ENCODE measurements around the gene LETM1. TPM values are rescaled to one million over a fixed set of nuclear protein-coding genes. Genes with fewer than 3 reads are reported as not detected.

Gene LETM1
- total and polyA plus RNA-seq, 4 donors, result 12.2 to 46.9 (median 24.1) TPM

DNA sequence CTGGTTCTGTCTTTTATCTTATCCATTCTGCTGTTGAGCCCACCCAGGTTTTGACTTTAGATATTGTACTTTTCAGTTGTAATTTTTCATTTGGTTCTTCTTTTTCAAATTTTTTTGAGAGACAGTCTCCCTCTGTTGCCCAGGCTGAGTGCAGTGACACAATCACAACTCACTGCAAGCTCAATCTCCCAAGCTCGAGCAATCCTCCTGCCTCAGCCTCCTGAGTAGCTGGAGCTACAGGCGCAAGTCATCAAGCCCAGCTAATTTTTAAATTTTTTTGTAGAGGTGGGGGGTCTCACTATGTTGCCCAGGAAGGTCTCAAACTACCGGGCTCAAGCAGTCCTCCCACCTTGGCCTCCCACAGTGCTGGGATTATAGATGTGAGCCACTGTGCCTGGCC is 25.7 kb downstream of the LETM1 start (continued):
- TF ChIP-seq, protein P1, sequence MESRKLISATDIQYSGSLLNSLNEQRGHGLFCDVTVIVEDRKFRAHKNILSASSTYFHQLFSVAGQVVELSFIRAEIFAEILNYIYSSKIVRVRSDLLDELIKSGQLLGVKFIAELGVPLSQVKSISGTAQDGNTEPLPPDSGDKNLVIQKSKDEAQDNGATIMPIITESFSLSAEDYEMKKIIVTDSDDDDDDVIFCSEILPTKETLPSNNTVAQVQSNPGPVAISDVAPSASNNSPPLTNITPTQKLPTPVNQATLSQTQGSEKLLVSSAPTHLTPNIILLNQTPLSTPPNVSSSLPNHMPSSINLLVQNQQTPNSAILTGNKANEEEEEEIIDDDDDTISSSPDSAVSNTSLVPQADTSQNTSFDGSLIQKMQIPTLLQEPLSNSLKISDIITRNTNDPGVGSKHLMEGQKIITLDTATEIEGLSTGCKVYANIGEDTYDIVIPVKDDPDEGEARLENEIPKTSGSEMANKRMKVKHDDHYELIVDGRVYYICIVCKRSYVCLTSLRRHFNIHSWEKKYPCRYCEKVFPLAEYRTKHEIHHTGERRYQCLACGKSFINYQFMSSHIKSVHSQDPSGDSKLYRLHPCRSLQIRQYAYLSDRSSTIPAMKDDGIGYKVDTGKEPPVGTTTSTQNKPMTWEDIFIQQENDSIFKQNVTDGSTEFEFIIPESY (IDR thresholded peaks at IDR 0.05), result no peak

DNA sequence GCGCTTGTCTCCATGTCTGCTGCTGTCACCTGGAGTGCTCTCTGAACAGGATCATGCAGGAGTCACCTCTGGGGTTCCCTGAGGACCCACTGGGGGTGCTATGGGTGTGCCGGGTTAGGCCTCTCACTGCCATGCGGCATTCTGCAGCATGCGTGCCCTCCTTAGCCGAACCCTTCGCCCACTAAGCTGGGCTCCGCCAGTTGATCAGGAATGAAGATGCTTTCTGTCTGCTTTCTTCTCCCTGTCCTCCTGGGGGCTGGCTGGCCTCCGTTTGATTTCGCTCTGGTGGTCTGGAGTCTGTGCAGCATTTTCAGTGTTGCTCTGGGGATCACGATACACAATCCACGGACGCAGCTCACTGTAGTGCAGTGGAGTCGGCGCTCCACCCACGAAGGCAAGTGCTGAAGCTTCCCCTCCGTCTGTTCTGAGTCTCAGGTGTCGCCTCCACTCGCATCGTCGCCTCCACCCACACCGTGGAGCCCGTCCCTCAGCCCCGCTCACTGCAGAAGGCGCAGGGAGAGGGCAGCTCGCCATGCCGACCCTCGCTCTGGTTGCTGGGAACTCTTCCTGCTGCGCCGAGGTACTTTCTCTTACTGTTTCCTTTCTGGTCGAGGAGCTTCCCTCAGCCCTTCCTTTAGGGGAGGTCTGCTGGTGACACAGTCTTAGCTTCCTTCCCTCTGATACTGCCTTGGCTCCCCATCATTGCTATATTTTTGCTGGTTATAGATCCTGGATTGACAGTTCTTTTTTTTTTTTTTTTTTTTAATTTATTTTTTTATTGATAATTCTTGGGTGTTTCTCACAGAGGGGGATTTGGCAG is 29.2 kb downstream of the LETM1 start:
- DNase-seq (ENCODE audit: low spot score), result no peak
- Histone ChIP-seq H3K27me3 (ENCODE audit: control insufficient read depth in 4 of 4, insufficient read depth in 4 of 4, low read length in 3 of 4) (no peaks in the 10 kb centered on the region), H3K4me1 (ENCODE audit: control insufficient read depth in 4 of 4, insufficient read depth in 4 of 4, low read length in 3 of 4) (no peaks in the 10 kb centered on the region), H3K36me3 (ENCODE audit: control insufficient read depth in 4 of 4, insufficient read depth in 3 of 4, low read depth in 1 of 4, low read length in 3 of 4) (peaks cover 12 to 63% (median 31%) of the 10 kb centered on the region in 4 donors), H3K9ac (ENCODE audit: low read depth in 1 of 2, low read length in 2 of 2) (no peak overlapping the region), H3K9me3 (ENCODE audit: control insufficient read depth in 4 of 4, low read length in 3 of 4) (no peaks in the 10 kb centered on the region), H3K27ac (ENCODE audit: low read depth in 1 of 2, low read length in 2 of 2) (no peak overlapping the region), H3K4me3 (ENCODE audit: low read depth in 1 of 3, low read length in 3 of 3) (no peak overlapping the region)
- TF ChIP-seq FOXA1 (IDR thresholded peaks at IDR 0.05) (no peak), HNF4G (IDR thresholded peaks at IDR 0.05) (no peak), NR2F2 (IDR thresholded peaks at IDR 0.05) (no peak), YY1 (IDR thresholded peaks at IDR 0.05) (no peak), TAF1 (conservative IDR thresholded peaks at IDR 0.05) (no peak), JUND (IDR thresholded peaks at IDR 0.05) (no peak), RXRA (IDR thresholded peaks at IDR 0.05) (no peak), RAD21 (IDR thresholded peaks at IDR 0.05) (no peak), SP1 (IDR thresholded peaks at IDR 0.05) (no peak), HNF4A (conservative IDR thresholded peaks at IDR 0.05) (no peak)
- TF ChIP-seq, protein P2, sequence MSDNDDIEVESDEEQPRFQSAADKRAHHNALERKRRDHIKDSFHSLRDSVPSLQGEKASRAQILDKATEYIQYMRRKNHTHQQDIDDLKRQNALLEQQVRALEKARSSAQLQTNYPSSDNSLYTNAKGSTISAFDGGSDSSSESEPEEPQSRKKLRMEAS (IDR thresholded peaks at IDR 0.05), result no peak
- TF ChIP-seq, protein P1 (IDR thresholded peaks at IDR 0.05), result no peak
- TF ChIP-seq, protein P3, sequence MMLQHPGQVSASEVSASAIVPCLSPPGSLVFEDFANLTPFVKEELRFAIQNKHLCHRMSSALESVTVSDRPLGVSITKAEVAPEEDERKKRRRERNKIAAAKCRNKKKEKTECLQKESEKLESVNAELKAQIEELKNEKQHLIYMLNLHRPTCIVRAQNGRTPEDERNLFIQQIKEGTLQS (IDR thresholded peaks at IDR 0.05), result no peak
- TF ChIP-seq, protein P4, sequence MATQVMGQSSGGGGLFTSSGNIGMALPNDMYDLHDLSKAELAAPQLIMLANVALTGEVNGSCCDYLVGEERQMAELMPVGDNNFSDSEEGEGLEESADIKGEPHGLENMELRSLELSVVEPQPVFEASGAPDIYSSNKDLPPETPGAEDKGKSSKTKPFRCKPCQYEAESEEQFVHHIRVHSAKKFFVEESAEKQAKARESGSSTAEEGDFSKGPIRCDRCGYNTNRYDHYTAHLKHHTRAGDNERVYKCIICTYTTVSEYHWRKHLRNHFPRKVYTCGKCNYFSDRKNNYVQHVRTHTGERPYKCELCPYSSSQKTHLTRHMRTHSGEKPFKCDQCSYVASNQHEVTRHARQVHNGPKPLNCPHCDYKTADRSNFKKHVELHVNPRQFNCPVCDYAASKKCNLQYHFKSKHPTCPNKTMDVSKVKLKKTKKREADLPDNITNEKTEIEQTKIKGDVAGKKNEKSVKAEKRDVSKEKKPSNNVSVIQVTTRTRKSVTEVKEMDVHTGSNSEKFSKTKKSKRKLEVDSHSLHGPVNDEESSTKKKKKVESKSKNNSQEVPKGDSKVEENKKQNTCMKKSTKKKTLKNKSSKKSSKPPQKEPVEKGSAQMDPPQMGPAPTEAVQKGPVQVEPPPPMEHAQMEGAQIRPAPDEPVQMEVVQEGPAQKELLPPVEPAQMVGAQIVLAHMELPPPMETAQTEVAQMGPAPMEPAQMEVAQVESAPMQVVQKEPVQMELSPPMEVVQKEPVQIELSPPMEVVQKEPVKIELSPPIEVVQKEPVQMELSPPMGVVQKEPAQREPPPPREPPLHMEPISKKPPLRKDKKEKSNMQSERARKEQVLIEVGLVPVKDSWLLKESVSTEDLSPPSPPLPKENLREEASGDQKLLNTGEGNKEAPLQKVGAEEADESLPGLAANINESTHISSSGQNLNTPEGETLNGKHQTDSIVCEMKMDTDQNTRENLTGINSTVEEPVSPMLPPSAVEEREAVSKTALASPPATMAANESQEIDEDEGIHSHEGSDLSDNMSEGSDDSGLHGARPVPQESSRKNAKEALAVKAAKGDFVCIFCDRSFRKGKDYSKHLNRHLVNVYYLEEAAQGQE (IDR thresholded peaks at IDR 0.05), result no peak
- WGBS, result 91% methylated on average over 30 of the region's 30 CpGs

Data from liver (tissue), 9 donors.